ENCODE data around the gene DEPDC5. TPM values are rescaled to one million over a fixed set of nuclear protein-coding genes. Genes with fewer than 3 reads are reported as not detected.

The DEPDC5 gene
- total and polyA plus RNA-seq, 9 of the 15 experiments (the other 6 are each of a cell fraction or from before 2014, with no cell fraction given) = 2.3 to 12.3 (median 10.7) TPM

- TF ChIP-seq ZNF395 (CRISPR knock-in tag; IDR thresholded peaks at IDR 0.05) = no peak
- no peak for TF ChIP-seq ZNF449 (CRISPR knock-in tag; IDR thresholded peaks at IDR 0.05)
- no peak for TF ChIP-seq ATF1 (CRISPR knock-in tag; IDR thresholded peaks at IDR 0.05)
- TF ChIP-seq ATF1 (tag; IDR thresholded peaks at IDR 0.05) = peak; percentile 31; the same call in 1 of the 2 replicates
- TF ChIP-seq BRCA1 (IDR thresholded peaks at IDR 0.05) = no peak
- no peak for TF ChIP-seq BRCA1 (CRISPR knock-in tag; IDR thresholded peaks at IDR 0.05)
- TF ChIP-seq ZNF766 (CRISPR knock-in tag; conservative IDR thresholded peaks at IDR 0.05) = peak; percentile 60; the same call in 1 of the 2 replicates
- TF ChIP-seq CREB1 (IDR thresholded peaks at IDR 0.05) = peak; percentile 57; the same call in 1 of the 2 replicates
- TF ChIP-seq CREB1 (CRISPR knock-in tag; IDR thresholded peaks at IDR 0.05) = no peak
- TF ChIP-seq VEZF1 (CRISPR knock-in tag; IDR thresholded peaks at IDR 0.05) = peak; percentile 9
- TF ChIP-seq IRF2 (CRISPR knock-in tag; IDR thresholded peaks at IDR 0.05) = no peak
- TF ChIP-seq ZFP30 (CRISPR knock-in tag; IDR thresholded peaks at IDR 0.05; ENCODE audit: borderline replicate concordance) = no peak
- no peak for TF ChIP-seq CHD1 (IDR thresholded peaks at IDR 0.05; ENCODE audit: low read length)
- no peak for TF ChIP-seq PBX2 (CRISPR knock-in tag; IDR thresholded peaks at IDR 0.05; ENCODE audit: low read depth)
- peak; percentile 82 for TF ChIP-seq PBX2 (tag; conservative IDR thresholded peaks at IDR 0.05; ENCODE audit: low read depth)
- TF ChIP-seq, protein P1, sequence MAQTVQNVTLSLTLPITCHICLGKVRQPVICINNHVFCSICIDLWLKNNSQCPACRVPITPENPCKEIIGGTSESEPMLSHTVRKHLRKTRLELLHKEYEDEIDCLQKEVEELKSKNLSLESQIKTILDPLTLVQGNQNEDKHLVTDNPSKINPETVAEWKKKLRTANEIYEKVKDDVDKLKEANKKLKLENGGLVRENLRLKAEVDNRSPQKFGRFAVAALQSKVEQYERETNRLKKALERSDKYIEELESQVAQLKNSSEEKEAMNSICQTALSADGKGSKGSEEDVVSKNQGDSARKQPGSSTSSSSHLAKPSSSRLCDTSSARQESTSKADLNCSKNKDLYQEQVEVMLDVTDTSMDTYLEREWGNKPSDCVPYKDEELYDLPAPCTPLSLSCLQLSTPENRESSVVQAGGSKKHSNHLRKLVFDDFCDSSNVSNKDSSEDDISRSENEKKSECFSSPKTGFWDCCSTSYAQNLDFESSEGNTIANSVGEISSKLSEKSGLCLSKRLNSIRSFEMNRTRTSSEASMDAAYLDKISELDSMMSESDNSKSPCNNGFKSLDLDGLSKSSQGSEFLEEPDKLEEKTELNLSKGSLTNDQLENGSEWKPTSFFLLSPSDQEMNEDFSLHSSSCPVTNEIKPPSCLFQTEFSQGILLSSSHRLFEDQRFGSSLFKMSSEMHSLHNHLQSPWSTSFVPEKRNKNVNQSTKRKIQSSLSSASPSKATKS (CRISPR knock-in tag; IDR thresholded peaks at IDR 0.05) = no peak
- TF ChIP-seq CXXC5 (CRISPR knock-in tag; IDR thresholded peaks at IDR 0.05) = peak; percentile 26
- TF ChIP-seq PTTG1 (tag; IDR thresholded peaks at IDR 0.05; ENCODE audit: low read depth) = no peak
- TF ChIP-seq ZNF311 (CRISPR knock-in tag; IDR thresholded peaks at IDR 0.05) = no peak
Observed at GRCh38 chr22:31895411-31896123, 141.7 kb downstream of the DEPDC5 start (continued).

Data from K562 (cell line).